DND-41 (cell line): Measurements from ENCODE around the gene PARD6G.

Source experiments
- CTCF ChIP-seq: IDR thresholded peaks from 2 replicates; pipeline ENCODE4 v1.5.1; 2012; ENCODE audit warnings: borderline replicate concordance, low read length, moderate library complexity, mild to moderate bottlenecking; ENCODE audit not compliant: poor library complexity, severe bottlenecking; ENCODE audit errors: extremely low read depth
- EZH2 ChIP-seq: IDR thresholded peaks from 3 replicates; pipeline ENCODE4 v1.6.1; 2012; ENCODE audit warnings: borderline replicate concordance, low read depth, mild to moderate bottlenecking, moderate library complexity, low read length, inconsistent platforms; ENCODE audit not compliant: severe bottlenecking

GRCh38 chr18:80175451-80176204 is 71.7 kb downstream of the PARD6G start:
- TF ChIP-seq CTCF (no peak), EZH2 (no peak)
